Kidney (tissue), 14 donors: ENCODE measurements around the gene ROCK2. TPM values are rescaled to one million over a fixed set of nuclear protein-coding genes. Genes with fewer than 3 reads are reported as not detected.

Source experiments
- DNase-seq, 5 donors: peaks; one replicate each; pipeline ENCODE4 v3.0.0-alpha.2; 2013 to 2020
- FAIRE-seq: peaks from 2 replicates; lab custom pipeline; 2012; peaks lifted over from hg19 to GRCh38; lab: Jason Lieb, UNC
- H3K27ac ChIP-seq, 2 donors: one replicate each; pipeline ENCODE4 v1.7.0; 2013; ENCODE audit warnings: low read depth in 2 of 2, low read length in 2 of 2, inconsistent platforms in 1 of 2
- H3K27me3 ChIP-seq: one replicate; pipeline ENCODE4 v1.7.1; 2013; ENCODE audit warnings: low read length, inconsistent platforms; ENCODE audit not compliant: control insufficient read depth, insufficient read depth
- H3K36me3 ChIP-seq, 3 donors: one replicate each; pipeline versions ENCODE4 v1.7.0 to v1.7.1; 2013; ENCODE audit warnings: low read length in 3 of 3, control low read depth in 1 of 3, inconsistent platforms in 1 of 3; ENCODE audit not compliant: insufficient read depth in 3 of 3, control insufficient read depth in 2 of 3
- H3K4me1 ChIP-seq, 3 donors: one replicate each; pipeline versions ENCODE4 v1.7.0 to v1.7.1; 2013; ENCODE audit warnings: low read length in 3 of 3, inconsistent platforms in 1 of 3, low read depth in 1 of 3; ENCODE audit not compliant: control insufficient read depth in 2 of 3, insufficient read depth in 2 of 3
- H3K4me3 ChIP-seq, 3 donors: one replicate each; pipeline versions ENCODE4 v1.7.0 to v1.8.1; 2013; ENCODE audit warnings: low read length in 3 of 3, control low read depth in 1 of 3, inconsistent platforms in 1 of 3
- H3K9ac ChIP-seq, 3 donors: one replicate each; pipeline versions ENCODE4 v1.7.0 to v1.7.1; 2013; ENCODE audit warnings: low read length in 3 of 3, control low read depth in 1 of 3, inconsistent platforms in 1 of 3
- H3K9me3 ChIP-seq, 3 donors: one replicate each; pipeline versions ENCODE4 v1.7.0 to v1.7.1; 2013; ENCODE audit warnings: low read length in 3 of 3, control low read depth in 1 of 3, inconsistent platforms in 1 of 3; ENCODE audit not compliant: control insufficient read depth in 2 of 3, insufficient read depth in 1 of 3
- CTCF ChIP-seq: IDR thresholded peaks from 3 replicates; pipeline ENCODE4 v1.5.1; 2012; ENCODE audit warnings: mild to moderate bottlenecking, moderate library complexity, borderline replicate concordance; ENCODE audit not compliant: insufficient read depth; ENCODE audit errors: extremely low read depth
- intact Hi-C: fragments of 100-400 bp; cut with DNase I; formaldehyde crosslinking; loops from one replicate; pipeline ENCODE4 v1.11.1; 2022
- polyA plus RNA-seq: library from polyadenylated mRNA; stranded (reverse); fragments of 350-450 nt; fragmentation: Illumina TruSeq; extraction: RNeasy Lipid Tissue Mini Kit (QIAGEN cat#74804); gene quantifications from one replicate; pipeline ENCODE4 v1.2.3, GENCODE V29; 2014; ENCODE audit warnings: low read depth, low replicate concordance; ENCODE audit not compliant: insufficient read depth
- total RNA-seq: library from RNA; stranded (reverse); fragmentation: NEBNext Ultra II Directional; extraction: Animal tissue kit (Norgen Biotek cat#: 25700); gene quantifications from one replicate; pipeline ENCODE4 v1.2.1, GENCODE V29; 2021
- donor health status: control.
- donor health status: control.
- donor health status: control.
- donor health status: control.
- donor health status: control.
- donor health status: DM: yes; HTN: yes; CAD: no.
- donor health status: Normal renal cell carcinoma (clear cell type).

ROCK2 gene
- total and polyA plus RNA-seq, 2 donors from 2014 or later: 6.7 to 58.3 TPM

GRCh38 chr2:11333427-11334183 lies 10.8 kb downstream of the ROCK2 start:
- FAIRE-seq (no peak), DNase-seq (no peak)
- H3K4me3 ChIP-seq: no peak overlapping the region
- H3K27me3 ChIP-seq: no peaks in the 10 kb centered on the region
- H3K27ac ChIP-seq: no peak overlapping the region
- TF ChIP-seq CTCF: no peak
- no peak overlapping the region for H3K9ac ChIP-seq
- H3K36me3 ChIP-seq: no peaks in the 10 kb centered on the region
- intact Hi-C loops: no loop called here
- peaks cover 0 to 4% (median 0%) of the 10 kb centered on the region in 3 donors for H3K9me3 ChIP-seq
- no peaks in the 10 kb centered on the region for H3K4me1 ChIP-seq

GRCh38 chr2:11332596-11332995 lies 11.8 kb downstream of the ROCK2 start:
- H3K27ac ChIP-seq: no peak overlapping the region
- no peaks in the 10 kb centered on the region for H3K4me1 ChIP-seq
- no peaks in the 10 kb centered on the region for H3K27me3 ChIP-seq
- no peaks in the 10 kb centered on the region for H3K36me3 ChIP-seq
- FAIRE-seq (no peak), DNase-seq (no peak)
- intact Hi-C loops: no loop called here
- no peak overlapping the region for H3K4me3 ChIP-seq
- no peak overlapping the region for H3K9ac ChIP-seq
- H3K9me3 ChIP-seq: peaks cover 0 to 4% (median 0%) of the 10 kb centered on the region in 3 donors
- no peak for TF ChIP-seq CTCF

- FAIRE-seq (no peak), DNase-seq (no peak)
- Histone ChIP-seq H3K36me3 (no peaks in the 10 kb centered on the region), H3K9me3 (peaks cover 0 to 4% (median 0%) of the 10 kb centered on the region in 3 donors), H3K4me1 (no peaks in the 10 kb centered on the region), H3K4me3 (no peak overlapping the region), H3K27me3 (no peaks in the 10 kb centered on the region), H3K27ac (no peak overlapping the region), H3K9ac (no peak overlapping the region)
- intact Hi-C loops: no loop called here
- no peak for TF ChIP-seq CTCF
Measured at GRCh38 chr2:11330457-11331142, 13.8 kb downstream of the ROCK2 start.
